HCEC 1CT (cell line): Measurements from ENCODE around the gene CCDC187.
"Not testable (repeated sequence)": the region's sequence is repeated elsewhere in the genome, so short reads cannot be mapped to it uniquely, and the experiment has no call there.

Source experiments
- DNase-seq: peaks from one replicate; pipeline ENCODE4 v3.0.0-alpha.2; 2017

CCDC187 gene

DNA sequence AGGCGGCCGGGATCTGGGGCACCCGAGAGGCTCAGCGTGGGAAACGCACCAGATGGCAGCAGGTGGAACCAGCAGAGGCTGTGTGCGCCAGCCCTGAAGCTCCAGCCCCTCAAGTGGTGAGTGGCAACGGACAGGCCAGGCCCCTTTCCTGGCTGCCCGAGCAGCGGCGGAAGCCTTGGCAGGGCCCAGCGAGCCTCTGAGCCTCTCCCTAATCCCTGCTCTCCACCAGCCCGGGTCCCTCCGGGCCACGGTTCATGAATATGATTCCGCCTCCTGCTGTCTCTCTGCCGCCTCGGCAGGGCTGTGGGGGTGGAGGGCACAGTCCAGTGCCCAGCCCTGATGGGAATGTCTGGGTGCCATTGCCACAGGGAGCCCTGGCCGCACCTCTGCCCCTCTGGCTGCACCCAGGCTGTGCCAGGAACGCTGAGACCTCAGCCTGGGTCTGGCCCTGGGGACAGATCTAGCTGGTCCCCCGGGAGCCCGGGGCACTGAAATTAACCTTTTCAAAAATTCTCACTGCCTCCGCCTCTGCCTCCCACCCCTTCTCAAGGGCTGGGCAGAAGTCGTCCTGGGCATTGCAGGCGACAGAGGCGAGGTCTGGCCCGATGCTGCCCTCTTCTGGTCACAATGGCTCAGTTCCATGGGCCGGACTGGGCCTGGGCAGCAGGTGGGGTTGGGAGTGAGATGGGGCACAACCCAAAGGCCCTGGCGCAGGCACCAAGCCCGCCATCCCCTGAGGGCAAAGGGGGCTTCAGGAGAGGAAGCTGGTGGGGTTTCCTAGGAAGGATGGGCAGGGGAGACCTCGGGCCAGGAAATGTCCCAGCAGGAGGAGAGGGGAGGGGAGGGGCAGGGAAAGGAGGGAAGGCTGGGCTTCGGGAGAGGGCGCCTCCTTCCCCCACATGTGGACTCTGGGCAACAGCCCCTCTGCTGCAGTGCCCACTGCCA lies 20.3 kb downstream of the CCDC187 start:
- peak; percentile 51 for DNase-seq

GRCh38 chr9:136282272-136282861 lies 21.5 kb downstream of the CCDC187 start:
- DNase-seq = no peak

- no peak for DNase-seq
These were observed 22.2 kb downstream of the CCDC187 start for GRCh38 chr9:136281421-136282271.

- DNase-seq = no peak
These were observed 23.2 kb downstream of the CCDC187 start for GRCh38 chr9:136280535-136281315.

GRCh38 chr9:136279471-136279870 lies 24.4 kb downstream of the CCDC187 start:
- no peak for DNase-seq

- no peak for DNase-seq
These were observed 25.0 kb downstream of the CCDC187 start for GRCh38 chr9:136278894-136279293.

- no peak for DNase-seq
These were observed 25.7 kb downstream of the CCDC187 start for GRCh38 chr9:136278221-136278620.

DNA sequence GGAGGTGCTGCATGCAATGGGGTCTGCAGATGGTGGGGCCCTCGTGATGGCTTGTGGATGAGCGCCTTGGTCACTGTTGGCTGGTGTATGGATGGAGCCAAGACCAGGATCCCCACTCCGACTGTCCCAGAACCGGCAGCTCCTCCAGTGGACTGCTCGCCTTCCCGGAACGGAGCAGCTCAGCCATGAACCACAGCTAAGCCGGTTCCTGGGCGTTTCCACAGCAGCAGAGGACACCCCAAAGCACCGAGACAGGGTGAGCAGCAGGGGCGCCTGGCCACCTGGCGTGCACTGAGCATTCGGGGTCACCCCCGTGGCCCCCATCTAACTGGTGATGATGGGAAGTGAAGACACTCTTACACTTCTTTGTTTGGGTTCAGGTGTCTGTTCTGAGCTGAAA lies 26.1 kb downstream of the CCDC187 start:
- DNase-seq = no peak

GRCh38 chr9:136276716-136277115 lies 27.2 kb downstream of the CCDC187 start:
- no peak for DNase-seq

DNA sequence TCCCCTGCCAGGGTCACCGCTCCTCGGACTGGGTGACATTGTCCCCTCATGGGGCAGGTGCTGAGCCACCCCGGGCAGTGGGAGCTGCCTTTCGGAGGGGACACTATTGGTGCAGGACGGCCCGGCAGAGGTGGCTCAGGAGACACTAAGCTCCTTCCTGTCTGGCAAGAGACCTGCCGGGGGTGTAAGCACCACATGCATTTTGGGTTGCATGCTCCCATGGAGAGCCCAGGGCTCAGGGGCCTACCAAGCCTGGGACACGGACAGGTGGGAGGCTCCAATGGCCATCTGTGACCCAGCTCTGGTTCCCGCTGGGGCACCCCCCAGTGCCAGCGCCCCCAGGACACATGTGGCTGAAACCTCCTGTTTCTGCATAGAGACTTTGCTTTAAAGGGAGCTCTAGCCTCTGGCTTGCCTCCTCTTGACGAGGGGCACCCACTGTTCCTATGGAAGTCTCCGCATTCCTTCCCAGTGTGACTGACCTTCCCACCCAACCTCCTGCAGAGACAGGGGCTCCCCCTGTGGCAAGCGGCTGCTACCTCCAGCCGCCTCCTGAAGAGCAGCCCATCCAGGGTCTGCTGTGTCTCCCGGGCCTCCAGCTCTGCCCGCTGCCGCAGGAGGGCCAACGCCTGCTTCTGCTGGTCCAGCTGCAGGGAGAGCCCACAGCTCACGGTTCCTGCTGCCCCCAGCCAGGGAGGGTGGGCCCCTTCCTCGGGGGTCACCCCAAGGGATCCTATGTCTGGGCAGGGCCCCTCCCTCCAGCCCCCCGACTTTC lies 28.1 kb downstream of the CCDC187 start:
- DNase-seq = no peak

DNA sequence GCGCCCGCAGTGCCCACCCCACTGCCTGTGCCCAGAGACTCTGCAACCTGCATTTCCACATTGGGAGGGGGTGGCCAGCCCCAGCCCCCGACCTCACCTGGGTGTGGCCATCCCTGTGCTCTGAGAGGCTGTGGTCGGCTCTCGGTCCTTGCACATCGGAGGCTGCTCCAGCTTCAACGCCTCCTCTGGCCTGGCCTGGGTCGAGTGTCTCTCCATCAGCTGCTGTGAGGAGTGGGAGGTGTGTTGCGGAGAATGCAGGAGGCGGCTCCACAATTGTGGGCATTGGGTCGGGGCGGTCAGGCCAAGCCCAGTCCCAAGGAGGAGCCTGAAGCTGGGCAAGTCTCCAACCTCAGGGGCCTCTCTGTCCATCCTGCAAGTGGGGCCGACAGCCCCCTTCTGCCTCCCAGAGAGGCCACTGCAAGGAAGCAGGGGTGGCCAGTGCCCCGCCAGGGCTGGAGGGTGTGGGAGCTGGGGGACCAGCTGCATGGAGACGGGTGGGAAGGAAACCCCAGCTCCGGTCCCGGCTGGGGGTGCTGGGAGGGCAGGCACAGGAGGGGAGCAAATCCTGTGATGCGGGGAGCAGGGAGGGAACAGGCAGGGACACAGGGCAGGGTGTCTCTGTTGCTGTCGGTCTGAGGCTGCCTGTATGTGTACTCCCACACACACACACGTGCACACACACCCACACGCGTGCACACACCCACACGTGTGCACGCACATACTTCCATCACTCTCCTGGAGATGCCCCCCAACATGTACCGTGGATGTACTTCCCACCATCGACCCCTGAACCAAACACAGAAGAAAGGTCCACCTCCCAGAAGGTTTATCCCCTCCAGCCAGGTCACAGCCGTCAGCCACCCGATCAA lies 28.9 kb downstream of the CCDC187 start:
- DNase-seq = no peak

DNA sequence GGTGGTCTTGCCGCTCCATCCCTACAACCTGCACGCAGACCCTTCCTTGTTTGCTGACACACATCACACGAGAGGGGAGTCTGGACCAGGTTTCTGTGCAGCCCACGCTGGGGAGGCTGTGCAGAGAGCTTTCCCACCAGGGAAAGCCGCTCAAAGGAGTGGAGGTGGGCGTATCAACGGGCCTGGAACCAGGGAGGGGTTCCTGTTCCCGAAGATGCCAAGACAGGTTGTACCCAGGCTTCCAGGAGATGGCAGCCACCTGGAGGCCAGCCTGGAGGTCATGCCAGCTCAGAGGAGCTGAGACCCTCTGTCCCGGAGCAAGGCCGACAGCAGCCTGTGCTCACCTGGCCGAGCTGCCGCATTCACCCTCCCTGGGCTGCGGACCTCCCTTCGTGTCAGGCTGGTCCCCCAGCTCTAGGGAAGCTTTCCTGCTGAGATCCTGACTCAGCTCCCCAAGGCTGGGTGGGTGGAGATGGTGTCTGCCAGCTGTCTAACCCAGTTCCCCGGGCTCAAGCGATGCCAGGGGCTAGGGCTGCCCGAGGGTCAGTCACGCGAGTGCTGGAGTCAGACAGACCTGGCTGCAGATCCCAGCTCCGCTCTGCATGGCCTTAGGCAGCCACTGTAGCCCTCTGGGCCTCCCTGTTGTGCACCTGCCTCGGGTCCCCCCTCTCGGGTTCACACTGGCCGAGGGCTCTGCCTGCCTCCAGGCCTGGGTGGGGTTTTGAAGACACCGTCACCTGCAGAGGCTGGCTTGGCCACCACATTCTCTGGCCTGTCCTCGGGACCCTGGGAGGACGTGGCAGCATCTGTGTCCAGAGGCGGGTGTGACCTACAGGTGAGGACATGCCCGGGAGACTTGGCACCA lies 29.7 kb downstream of the CCDC187 start:
- DNase-seq = no peak

GRCh38 chr9:136273244-136273865 lies 30.5 kb downstream of the CCDC187 start:
- no peak for DNase-seq

DNA sequence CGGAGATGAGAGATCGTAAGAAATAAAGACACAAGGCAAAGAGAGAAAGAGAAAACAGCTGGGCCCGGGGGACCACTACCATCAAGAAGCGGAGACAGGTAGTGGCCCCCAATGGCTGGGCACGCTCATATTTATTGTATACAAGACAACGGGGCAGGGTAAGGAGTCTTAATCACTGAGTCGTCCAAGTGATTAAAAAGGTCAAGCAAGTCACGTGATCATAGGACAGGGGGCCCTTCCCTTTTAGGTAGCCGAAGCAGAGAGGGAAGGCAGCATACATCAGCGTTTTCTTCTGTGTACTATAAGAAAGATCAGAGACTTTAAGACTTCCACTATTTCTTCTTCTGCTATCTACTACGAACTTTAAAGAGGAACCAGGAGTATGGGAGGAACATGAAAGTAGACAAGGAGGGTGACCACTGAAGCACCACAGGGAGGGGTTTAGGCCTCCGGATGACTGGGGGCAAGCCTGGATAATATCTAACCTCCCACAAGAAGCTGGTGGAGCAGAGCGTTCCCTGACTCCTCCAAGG lies 33.7 kb downstream of the CCDC187 start:
- DNase-seq = no peak

- DNase-seq = no peak
These were observed 35.2 kb downstream of the CCDC187 start for GRCh38 chr9:136268735-136269134.

DNA sequence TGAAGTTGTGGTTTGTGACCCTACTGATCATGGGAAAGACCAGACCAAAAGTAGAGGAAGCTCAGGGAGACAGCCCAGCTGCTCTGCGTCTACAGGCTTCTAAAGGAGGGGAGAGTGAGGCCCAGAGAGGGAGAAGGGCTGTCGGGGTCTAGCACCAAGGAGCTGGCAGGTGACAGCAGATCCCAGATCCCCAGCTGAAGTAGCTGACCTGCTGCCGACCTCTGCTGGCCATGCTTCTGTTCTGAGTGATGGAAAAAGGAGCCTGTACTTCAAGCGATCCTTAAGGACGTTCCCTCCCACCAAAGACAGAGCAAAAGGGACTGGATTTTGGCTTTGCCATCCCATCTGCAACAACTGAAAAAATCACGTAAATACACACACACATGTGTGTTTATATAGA lies 35.6 kb downstream of the CCDC187 start:
- peak; percentile 18 for DNase-seq

DNA sequence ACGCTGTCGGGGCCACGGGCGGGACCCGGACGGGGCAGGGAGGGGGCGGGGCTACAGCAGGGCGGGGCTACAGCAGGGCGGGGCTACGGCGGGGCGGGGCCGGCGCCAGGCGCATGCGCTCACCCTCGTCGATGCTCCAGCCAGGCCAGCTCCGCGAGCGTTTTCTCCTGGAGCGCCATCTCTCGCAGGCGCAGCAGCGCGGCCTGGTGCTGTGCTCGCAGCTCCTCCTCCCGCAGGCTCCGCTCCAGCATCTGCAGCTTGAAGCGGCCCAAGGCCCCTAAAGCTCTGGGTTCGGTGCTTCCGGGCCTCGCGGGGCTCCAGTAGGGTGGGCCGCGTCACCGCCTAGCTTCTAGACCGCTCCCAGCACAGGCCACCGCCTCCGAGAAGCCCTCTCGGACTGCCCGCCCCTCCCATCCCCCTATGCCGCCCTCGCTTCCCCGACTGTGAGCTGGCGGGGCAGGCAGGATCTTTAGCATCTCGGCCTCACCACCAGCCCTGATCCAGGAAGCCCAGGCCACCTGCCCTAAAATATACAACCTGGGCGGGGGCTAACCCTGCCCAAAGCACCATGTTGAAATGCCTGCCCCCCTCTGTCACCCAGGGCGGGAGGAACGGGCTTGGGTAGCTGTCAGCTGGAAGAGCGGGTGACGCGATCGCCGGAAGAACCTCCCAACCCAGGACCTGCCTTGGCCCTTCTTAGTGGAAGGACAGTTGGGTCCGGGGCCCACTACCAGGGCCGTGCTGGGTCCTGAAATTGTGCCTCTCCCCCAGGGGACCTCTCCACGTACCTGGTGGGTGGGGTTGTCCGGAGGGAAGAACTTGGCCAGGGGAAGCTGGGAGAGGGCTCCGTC lies 36.4 kb downstream of the CCDC187 start:
- DNase-seq = peak; percentile 80

GRCh38 chr9:136266641-136267040 lies 37.3 kb downstream of the CCDC187 start:
- DNase-seq = not testable (repeated sequence)
